ENCODE data around the gene UBC.
"Not testable (repeated sequence)": the region's sequence is repeated elsewhere in the genome, so short reads cannot be mapped to it uniquely, and the experiment has no call there.

UBC gene

DNA sequence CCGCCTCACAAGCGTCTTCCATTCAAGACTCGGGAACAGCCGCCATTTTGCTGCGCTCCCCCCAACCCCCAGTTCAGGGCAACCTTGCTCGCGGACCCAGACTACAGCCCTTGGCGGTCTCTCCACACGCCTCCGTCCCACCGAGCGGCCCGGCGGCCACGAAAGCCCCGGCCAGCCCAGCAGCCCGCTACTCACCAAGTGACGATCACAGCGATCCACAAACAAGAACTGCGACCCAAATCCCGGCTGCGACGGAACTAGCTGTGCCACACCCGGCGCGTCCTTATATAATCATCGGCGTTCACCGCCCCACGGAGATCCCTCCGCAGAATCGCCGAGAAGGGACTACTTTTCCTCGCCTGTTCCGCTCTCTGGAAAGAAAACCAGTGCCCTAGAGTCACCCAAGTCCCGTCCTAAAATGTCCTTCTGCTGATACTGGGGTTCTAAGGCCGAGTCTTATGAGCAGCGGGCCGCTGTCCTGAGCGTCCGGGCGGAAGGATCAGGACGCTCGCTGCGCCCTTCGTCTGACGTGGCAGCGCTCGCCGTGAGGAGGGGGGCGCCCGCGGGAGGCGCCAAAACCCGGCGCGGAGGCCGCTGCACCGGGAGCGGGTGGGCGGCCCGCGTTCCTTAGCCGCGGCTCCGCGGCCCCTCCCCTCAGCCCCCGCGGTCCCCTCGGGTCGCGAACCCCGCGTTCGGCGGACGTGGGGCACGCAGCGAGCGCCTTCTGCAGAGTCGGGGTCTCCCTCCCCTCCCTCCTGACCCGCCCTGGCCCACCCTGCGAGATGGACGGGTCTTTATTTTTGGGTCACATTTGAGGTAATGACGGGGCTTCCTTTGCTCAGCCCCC is at the start of gene UBC:
UBC (minus strand) TSS at position 259 of the 847 bp plus-strand sequence. CDS start 879 bp downstream, outside the sequence.
- DNase-seq = no peak

DNA sequence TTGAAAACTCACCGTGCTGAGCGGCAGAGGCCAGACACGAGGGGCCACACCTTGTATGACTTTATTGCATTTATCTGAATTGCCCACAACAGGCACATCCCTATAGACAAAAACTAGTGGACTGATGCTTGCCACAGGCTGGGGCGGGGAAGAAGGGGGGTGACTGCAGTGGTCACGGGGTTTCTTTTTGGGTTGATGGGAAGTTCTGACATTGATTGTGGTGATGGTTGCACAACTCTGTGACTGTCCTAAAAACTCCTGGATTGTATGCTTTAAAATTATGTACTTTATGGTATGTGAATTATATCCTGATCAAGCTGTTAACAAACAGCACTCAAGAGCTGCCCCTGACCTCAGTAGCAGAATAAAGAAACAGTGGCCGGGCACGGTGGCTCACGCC is 48.8 kb upstream of the UBC start:
- no peak for DNase-seq

DNA sequence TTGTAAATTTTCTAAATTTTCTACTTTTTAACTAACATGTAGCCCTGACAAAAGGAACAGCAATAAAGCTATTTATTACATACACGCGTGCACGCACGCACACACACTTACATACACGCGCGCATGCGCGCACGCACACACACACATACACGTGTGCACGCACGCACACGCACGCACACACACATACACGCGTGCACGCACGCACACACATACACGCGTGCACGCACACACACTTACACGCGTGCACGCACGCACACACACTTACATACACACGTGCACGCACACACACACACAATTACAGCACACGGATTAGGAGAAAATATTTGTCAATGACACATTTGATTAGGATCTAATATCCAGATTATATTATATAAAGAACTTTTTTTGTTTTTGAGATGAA is 46.6 kb upstream of the UBC start:
- DNase-seq = no peak

DNA sequence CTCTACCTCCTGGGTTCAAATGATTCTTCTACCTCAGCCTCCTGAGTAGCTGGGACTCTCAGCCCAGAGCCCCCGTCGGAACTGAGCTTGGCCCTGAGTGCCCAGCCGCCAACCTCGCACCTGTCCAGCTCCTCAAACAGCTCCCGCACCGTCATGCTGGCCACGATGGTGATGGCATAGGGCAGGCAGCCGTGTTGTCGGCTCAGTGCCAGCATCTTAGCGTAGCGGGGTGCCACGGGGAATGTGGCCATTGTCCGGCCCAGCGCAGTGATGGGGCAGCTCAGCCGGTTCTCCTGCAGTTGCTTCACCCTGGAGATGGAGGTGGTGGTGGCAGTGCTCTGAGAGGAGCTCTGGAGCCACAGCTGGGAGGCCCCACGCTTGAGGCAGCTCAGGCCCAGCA is 42.1 kb upstream of the UBC start:
- DNase-seq = no peak

DNA sequence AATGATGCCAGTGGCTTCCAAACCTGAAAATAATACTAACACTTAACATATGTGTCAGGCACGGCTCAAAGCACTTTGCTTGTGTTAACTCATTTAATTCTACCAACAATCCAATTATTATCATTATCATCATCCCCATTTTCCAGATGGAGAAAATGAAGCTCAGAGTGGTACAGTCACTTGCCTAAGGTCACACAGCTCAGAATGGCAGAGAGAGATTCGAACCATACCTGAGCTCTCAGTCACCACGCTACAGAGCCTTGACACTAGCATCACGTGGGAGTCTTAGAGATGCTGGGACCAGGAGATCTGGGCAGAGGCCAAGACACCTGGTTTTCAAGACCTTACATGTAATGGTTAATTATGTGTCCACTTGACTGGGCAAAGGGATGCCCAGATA is 40.3 kb upstream of the UBC start:
- no peak for DNase-seq

DNA sequence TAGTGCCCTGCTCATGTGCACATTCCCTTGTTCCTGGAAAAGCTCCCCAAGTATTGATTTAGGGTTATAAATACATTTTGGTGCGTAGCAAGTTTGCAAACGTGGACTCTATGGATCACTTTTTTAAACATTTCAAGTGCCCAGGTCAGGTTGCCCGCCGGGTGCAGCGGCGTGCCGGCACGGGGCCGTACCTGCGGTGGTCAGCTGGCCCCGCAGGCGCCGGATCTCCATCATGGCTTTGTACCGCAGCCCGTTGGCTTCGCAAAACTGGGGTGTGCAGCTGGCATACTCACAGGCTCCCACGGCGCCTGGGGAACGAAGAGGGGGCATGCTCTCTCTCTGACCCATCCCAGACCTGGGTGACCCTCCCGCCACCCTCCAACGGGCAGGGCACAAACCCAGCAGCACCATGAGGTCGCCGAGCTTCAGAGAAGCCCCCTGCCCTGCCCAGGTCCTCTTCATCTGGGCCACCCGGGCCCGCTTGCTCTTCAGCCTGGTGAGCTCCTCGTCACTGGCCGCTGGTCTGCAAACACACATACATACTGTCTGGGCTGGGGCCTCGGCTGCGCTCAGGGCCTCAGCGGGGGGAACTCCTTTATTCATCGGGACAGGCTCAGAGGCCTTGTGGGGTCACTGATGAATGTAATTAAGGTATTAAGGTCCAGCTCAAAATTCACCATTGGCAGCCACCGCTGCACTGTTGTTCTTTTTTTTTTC is 39.4 kb upstream of the UBC start:
- DNase-seq = no peak

DNA sequence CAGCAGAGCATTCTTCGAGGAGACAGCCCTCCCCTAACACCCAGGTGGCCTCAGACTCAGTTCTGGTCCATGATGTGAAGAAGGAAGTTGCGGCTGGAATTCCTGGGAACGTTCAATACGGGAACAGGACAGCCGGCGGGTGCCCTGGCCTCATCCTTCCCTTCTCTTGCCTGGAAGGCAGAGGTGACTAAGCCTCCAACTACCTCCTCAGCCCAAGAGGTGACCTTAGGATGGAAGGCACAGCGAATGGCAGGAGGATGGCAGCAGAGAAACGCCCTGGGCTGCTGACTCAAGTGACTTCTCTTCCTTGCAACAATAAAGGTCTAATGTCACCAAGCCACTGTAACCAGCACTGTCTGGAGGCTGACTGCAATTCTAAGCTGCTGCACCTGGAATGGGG is 38.4 kb upstream of the UBC start:
- no peak for DNase-seq

DNA sequence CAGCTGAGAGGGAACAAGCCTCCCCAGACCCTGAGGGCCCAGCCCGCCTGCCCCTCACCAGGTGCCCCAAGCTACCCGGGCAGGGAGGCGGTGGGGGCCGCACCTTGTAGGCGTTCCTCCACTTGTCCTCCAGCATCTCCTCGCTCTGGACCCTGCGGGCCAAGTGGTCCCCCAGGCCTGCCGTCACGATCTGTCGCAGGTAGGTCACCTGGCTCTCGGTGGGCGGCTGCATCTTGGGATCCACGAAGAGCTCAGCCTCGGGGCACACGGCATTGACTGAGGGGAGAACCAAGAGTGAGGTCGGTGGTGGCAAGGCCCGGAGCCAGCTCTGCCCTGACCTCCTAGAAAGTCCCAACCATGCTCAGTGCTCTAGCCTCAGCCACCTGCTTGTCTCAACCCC is 37.8 kb upstream of the UBC start:
- DNase-seq = no peak

DNA sequence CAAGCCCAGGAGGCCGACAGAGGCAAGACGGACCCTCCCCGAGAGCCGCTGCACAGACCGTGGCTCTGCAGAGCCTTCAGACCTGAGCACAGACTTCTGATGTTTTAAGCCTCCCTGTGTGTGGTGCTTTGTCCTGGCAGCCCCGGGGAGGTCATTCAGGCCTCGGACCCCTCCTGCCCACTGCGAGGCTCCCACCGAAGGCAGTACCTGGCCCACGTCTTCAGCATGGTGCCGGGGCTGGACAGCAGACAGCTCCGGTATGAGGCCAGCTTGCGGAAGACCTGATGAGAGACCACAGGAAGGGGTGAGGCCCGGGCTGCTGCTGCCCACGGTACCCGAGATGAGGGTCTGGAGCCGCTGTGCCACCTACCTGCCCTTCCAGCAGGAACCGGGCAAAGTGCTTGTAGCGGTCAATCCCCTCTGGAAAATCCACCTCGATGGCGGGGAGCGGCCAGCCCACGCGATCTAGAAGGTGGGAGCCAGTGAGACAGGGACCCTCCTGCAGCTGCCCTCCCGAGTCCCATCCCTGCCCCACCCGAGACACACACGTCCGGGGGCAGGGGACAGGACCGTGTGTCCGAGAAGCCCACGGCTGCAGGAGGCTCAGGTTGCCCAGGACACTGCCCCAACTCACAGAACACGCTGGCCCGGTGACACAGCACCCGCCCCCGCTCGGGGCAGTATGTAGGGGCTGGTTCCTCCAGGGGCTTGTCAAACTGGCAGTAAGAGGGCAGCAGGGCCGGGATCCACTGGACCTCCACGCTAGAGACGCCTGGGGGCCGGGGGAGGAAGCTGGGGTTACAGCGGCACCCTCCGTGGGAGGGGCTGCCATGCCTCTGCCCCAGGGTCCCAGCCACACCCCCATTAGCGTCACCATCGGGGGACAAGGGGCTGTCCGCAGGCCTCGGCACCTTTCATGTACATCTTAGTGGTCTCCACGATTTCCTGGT is 35.6 kb upstream of the UBC start:
- no peak for DNase-seq

DNA sequence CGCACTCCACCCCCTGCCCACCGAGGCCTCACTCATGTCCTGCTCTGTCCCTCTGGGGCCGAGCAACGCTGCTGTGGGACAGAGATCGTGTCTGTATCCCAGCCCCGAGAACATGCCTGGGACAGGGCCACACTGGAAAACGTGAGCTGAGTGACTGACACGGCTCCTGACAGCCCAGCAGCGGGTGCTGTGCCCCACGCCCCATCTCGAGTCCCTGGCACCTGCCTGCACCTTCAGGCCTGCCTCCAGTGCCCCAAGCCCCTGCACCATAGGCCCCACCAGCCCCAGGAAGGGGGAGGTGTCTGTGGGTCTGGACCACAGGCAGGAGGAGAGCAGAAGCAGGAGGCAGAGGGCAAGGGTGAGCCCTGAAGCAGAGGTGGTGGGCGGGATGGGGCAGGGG is 34.6 kb upstream of the UBC start:
- DNase-seq = no peak

DNA sequence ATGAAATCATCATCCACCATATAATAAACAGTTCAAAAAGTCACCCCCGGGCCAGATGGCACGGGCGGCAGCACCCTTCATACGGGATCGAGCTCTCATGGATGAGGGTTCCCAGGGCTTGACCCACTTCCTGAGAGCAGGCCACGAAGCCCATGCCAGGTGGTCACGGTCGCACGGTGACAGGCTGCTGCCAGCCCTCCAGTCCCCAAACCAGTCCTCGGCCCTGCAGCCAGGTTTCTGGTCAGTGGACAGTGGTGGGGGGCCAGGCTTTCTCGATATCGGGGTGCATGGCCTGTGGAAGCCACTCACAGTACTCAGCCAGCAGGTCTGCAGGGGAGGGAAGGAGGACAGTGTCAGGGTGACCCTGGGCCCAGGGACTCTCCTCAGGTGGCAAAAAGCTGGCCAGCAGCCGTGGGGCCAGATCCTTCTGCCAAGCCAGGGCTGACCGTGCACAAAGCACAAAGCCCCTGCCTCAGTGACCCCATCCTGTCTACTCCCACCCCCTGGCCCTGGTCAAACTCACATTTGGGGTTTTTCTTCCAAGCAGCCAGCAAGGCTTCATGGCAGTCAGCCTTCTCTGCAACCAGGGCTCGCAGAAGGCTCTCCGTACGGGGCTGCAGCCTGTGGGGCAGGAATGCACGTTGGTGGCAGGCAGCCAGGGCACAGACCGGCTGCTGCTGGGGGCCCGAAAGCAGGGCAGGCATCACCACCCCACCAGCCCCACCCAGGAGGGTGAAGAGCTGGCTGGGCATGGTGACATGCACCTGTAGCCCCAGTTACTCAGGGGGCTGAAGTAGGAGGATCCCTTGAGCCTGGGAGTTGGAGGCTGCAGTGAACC is 33.3 kb upstream of the UBC start:
- DNase-seq = no peak

DNA sequence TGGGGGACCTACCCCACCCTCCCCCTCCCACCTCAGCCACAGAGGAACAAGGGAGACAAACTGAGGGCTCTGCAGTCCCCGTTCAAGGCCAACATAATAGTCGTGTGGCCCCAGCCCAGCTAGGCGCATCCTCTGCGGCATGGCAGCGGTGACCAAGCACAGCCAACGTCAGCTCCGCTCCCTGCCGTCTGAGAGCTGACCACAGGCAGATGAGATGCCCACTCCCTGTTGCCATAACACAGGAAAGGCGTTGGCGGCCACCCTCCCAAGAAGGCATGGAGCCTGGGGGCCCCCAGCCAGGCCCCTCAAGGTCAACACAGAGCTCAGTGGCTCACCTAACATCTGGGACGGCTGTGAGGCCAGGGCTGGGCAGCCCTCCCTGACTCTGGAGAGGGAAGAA is 32.6 kb upstream of the UBC start:
- DNase-seq = no peak

DNA sequence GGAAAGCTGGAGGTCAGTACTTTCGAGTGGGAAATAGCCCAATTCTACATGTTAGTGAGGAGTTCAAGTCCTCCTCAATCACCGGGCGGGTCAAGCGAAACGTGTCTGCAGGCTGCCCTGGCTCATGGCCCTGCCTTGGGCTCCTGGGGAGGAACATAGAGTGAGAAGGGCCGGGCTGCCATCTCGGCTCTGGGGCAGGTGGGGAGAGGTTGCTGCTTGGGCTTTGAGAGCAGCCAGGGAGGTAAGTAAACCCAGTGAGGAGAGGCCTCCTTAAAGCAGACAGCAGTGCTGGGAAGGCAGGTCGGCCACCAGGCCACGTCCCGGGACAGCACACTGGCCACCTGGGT is 32.0 kb upstream of the UBC start:
- no peak for DNase-seq

DNA sequence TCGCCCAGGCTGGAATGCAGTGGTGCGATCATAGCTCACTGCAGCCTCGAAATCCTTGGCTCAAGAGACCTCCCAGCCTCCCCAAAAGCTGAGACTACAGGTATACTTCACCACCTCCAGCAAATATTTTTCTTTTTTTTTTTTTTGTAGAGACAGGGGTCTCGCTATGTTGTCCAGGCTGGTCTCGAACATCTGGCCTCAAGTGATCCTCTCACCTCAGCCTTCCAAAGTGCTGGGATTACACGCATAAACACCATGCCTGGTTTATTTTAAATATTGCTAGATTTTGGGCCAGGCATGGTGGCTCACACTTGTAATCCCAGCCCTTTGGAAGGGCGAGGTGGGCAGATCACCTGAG is 26.7 kb upstream of the UBC start:
- no peak for DNase-seq

DNA sequence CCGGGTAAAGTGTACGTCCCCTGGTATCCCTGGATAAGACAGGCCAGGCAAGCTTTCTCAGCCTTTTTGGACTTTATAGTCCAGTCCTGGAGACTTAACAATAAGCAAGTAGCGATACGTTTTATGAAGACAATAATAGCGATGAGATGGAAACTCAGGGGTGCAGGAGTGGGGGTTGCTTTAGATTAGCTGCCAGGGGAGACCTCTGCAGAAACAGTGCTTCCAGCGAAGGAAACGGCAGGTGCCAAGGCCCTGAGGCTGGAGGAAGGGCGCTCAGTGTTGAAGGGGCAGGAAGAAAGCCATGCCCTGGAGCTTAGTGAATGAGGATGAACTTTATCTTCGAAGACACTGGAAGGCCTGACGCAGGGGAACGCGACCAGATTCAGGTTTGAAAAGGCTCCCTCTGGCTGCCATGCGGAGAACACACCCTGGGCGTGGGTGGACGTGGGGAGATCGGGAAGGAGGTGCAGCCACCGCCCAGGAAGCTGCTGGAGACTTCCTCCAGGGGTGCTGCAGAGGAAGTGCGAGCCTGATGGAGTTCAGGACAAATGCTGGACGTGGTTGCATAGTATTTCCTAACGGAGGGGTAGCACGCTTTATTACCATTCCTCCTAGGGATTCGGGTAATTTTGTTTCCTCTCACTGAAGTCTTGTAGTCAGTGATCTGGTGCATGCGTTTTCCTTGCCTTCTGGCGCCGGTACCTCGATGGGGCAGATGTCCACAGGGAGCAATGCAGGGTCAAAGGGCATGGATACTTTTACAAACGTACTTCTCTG is 26.1 kb upstream of the UBC start:
- DNase-seq = no peak

DNA sequence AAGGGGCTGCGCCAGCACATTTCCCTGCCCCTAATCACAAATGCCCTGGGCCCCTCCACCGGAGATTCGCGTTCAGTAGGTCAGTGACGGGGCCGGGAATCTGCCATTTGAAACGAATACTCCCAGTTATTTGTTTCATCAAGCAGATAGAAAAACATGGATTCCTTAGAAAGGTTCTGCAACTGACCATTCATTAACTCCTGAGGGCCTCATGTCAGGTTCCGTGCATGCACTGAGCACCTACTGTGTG is 25.6 kb upstream of the UBC start:
- DNase-seq = no peak

DNA sequence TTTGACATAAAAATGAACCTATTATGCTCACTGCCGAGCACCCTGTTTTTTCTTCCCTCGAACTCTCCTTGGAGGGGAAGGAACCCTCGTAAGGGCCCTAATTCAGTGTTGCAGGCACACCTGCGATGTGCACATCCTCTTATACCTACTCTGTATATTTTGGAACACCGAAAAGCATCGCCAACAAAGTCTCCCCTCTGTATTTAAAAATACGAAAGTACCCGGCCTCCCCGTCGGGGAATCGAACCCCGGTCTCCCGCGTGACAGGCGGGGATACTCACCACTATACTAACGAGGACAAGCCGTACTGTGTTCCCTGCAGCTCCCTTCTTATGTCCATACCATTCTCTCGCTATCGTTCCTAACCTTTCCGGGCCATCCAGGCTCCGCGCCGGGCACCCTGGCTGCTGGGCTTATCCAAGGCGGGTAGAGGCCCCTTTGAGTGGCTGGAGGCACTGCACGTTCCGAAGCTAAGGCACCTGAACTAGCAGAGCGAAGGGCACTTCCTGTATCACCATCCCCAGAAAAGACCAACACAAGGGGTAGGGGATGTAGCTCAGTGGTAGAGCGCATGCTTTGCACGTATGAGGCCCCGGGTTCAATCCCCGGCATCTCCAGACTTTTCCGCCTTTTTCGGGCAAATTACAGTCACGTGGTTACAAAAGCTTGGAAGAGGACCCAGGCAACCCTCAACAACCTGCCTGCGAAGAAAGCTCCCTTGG is 25.1 kb upstream of the UBC start:
- DNase-seq = no peak

DNA sequence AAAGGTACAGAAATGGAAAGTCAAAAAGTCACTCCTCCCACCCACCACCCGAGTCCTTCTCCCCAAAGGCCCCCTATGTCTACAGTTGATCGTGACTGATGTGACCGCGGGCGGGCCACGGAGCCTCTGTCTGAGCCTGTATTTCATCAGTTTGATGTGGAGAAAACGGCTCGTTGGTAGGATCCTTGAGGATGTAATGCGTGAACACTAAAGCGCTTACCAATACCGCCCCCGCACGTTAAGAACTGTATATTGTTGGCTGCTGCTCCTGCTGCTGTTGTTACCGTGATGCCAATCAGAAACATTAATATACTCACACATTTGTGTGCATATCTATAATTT is 24.6 kb upstream of the UBC start:
- DNase-seq = no peak

DNA sequence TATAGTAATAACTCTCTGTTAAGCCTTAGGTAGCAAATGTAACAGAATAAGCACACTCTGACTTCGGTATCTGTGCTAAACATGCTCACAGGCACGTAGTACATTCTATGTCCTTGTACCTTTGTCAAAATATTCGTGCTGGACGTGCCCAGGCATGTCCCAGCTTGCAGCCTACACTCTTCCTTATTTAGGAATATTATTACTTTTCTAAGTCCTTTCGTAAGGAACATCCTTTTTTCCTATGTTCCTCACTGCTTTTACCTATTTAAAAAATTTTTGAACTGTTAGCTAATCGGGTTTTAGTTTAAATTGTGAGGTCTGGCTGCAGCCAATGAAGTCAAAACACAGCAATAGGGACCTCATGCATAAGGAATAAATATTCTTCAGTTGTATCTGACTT is 24.1 kb upstream of the UBC start:
- DNase-seq = no peak

DNA sequence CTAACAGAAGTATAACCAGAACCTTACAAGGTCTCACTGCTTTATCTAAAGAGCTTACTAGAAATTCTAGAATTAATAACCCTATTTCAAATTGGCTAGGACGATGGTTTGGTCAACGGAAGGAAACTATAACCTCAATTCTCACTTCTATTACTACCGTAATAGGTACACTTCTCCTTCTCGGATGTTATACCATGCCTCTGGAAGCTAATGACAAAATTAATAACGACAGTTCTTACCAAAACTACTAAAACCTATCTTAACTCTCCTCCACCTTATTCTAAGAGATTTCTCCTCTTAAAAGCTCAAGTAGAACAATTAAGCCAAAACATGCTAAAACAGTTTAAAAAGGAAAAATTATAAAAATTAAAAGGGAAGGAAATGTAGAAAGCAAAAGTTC is 23.7 kb upstream of the UBC start:
- DNase-seq = no peak

DNA sequence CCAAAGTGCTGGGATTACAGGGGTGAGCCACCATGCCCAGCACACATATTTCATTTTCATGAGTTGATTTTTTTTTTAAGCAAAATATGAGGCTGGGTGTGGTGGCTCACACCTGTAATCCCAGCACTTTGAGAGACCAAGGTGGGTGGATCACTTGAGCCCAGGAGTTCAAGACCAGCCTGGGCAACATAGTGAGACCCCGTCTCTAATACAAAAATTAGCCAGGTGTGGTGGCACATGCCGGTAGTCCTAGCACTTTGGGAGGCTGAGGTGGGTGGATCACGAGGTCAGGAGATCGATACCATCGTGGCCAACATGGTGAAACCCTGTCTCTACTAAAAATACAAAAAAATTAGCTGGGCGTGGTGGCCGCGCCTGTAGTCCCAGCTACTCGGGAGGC is 17.1 kb upstream of the UBC start:
- not testable (repeated sequence) for DNase-seq

DNA sequence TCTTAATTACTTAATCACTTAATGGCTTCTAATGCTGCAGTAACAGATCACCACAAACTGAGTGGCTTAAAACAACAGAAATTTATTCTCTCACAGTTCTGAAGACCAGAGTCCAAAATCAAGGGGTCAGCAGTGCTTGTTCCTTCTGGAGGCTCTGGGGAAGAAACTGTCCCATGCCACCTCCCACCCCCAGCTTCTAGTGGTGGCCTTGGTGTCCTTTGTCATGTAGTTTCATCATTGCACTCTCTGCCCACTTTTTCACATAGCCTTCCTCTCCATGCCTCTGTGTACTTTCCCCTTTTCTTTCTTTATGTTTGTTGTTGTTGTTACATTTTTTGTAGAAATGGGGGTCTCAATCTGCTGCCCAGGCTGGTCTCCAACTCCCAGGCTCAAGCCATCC is 16.1 kb upstream of the UBC start:
- DNase-seq = no peak
